GM10266 (cell line): Measurements from ENCODE around the gene PNMT.

ENCODE experiments used
- DNase-seq: peaks from one replicate; pipeline ENCODE4 v3.0.0; 2012; ENCODE audit errors: extremely low spot score
- TF ChIP-seq, protein P1 (sequence below): IDR thresholded peaks from 2 replicates; pipeline ENCODE4 v1.5.1; 2012; ENCODE audit warnings: mild to moderate bottlenecking, low read depth; ENCODE audit not compliant: control insufficient read depth, insufficient read depth; ENCODE audit errors: missing control alignments

Gene PNMT

GRCh38 chr17:39641097-39641496 lies 27.2 kb upstream of the PNMT start:
- no peak for DNase-seq
- TF ChIP-seq, protein P1, sequence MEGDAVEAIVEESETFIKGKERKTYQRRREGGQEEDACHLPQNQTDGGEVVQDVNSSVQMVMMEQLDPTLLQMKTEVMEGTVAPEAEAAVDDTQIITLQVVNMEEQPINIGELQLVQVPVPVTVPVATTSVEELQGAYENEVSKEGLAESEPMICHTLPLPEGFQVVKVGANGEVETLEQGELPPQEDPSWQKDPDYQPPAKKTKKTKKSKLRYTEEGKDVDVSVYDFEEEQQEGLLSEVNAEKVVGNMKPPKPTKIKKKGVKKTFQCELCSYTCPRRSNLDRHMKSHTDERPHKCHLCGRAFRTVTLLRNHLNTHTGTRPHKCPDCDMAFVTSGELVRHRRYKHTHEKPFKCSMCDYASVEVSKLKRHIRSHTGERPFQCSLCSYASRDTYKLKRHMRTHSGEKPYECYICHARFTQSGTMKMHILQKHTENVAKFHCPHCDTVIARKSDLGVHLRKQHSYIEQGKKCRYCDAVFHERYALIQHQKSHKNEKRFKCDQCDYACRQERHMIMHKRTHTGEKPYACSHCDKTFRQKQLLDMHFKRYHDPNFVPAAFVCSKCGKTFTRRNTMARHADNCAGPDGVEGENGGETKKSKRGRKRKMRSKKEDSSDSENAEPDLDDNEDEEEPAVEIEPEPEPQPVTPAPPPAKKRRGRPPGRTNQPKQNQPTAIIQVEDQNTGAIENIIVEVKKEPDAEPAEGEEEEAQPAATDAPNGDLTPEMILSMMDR: no peak

- no peak for DNase-seq
- TF ChIP-seq, protein P1: no peak
Observed at GRCh38 chr17:39641883-39642282, 26.4 kb upstream of the PNMT start.

- TF ChIP-seq, protein P1: no peak
- DNase-seq: no peak
Observed at GRCh38 chr17:39642291-39643074, 25.8 kb upstream of the PNMT start.

GRCh38 chr17:39643271-39643670 lies 25.0 kb upstream of the PNMT start:
- TF ChIP-seq, protein P1: no peak

DNA sequence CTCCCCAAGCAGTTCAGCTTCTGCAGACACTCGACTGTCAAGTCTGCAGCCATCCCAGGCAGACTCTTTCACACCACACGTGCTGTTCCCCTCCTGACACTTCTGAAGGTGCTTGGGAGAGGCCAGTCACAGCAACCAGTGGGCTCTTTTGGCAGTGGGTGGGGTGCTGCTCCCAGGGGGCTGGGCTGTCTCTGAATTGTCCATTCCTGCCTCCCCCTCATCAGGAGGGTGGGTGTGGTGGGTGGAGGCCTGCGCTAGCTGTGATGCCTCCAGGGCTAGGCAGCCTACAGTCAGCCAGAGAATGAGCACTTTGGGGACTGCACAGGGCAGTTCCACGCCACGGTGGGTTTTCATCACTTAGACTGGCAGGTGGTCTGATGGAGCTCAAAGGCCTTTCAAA lies 21.0 kb upstream of the PNMT start:
- DNase-seq: no peak
- TF ChIP-seq, protein P1: no peak

More at GRCh38 chr17:39643271-39643670, 25.0 kb upstream of the PNMT start:
- no peak for DNase-seq

DNA sequence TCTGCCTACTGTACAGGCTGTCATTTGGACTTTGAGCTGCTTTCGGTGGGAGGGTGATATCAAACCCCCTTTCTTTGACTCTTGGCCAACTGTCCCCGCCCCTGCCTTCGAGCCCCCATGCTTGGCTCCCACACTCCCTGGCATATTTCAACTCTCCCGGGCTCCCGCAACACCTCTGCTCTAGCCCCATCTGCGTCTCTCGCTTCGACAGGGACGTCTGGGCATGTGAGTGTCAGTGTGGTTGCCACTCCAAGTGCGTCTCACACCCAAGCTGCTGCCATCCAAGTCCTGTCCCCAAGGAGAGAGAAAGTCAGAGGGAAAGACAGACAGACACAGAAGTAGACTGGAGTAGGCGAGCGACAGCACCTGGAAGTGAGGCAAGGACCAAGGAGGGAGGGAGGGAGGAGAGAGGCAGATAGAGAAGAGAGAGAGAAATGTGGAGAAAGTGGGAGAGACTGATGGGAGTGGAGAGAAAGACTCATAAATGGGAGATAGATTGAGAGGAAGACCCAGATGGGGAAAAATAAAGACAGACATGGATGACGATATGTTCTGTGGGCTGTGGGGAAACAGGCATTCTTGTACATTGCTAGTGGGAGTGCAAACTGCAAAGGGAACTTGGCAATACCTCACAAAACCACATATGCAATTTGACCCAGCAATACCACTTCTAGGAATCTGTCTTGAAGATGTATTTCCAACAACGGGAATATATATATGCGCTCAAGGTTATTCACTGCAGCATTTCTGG lies 19.5 kb upstream of the PNMT start:
- no peak for DNase-seq
- TF ChIP-seq, protein P1: no peak

- no peak for DNase-seq
Observed at GRCh38 chr17:39650121-39650579, 18.1 kb upstream of the PNMT start.

More at GRCh38 chr17:39650121-39650579, 18.1 kb upstream of the PNMT start:
- TF ChIP-seq, protein P1: no peak
